Vagina (tissue), 2 donors: ENCODE data around the gene MEG3. TPM values are rescaled to one million over a fixed set of nuclear protein-coding genes. Genes with fewer than 3 reads are reported as not detected.
A peak's percentile ranks its signal among the peaks of the same experiment; 100 is the strongest.

ENCODE experiments used
- DNase-seq, 2 donors: peaks; one replicate each; pipeline ENCODE4 v3.0.0-alpha.2; 2017; ENCODE audit errors: extremely low spot score in 2 of 2
- H3K27ac ChIP-seq: fragments of 200-600 bp; sonication (generic); one replicate; pipeline ENCODE4 v1.5.1; 2019
- H3K27me3 ChIP-seq: fragments of 200-600 bp; sonication (generic); one replicate; pipeline ENCODE4 v1.5.1; 2019
- H3K36me3 ChIP-seq, 2 donors: fragments of 200-600 bp; sonication (generic); one replicate each; pipeline ENCODE4 v1.5.1; 2017 to 2019
- H3K4me1 ChIP-seq: fragments of 200-600 bp; sonication (generic); one replicate; pipeline ENCODE4 v1.5.1; 2019
- H3K4me3 ChIP-seq, 2 donors: fragments of 200-600 bp; sonication (generic); 1 replicate in 1 of 2; 2 replicates in 1 of 2; pipeline ENCODE4 v1.5.1; 2016 to 2019
- H3K9me3 ChIP-seq: fragments of 200-600 bp; sonication (generic); one replicate; pipeline ENCODE4 v1.5.1; 2019
- CTCF ChIP-seq, 3 experiments: fragments of 450-650 bp in 2 of 3; fragments of 200-600 bp in 1 of 3; sonication (generic) in 1 of 3; IDR thresholded peaks; one replicate each; pipeline ENCODE4 v1.5.1; 2017 to 2019; ENCODE audit warnings: antibody characterized with exemption in 3 of 3, mild to moderate bottlenecking in 2 of 3, moderate library complexity in 2 of 3
- POLR2A ChIP-seq, 2 donors: fragments of 450-650 bp; IDR thresholded peaks; one replicate each; pipeline ENCODE4 v1.6.1; 2017; ENCODE audit warnings: antibody characterized with exemption in 2 of 2, mild to moderate bottlenecking in 2 of 2, moderate library complexity in 2 of 2
- POLR2AphosphoS5 ChIP-seq, 2 donors: sonication (generic); formaldehyde crosslinking; IDR thresholded peaks; one replicate each; pipeline ENCODE4 v1.9.0; 2017; ENCODE audit warnings: antibody characterized with exemption in 2 of 2, mild to moderate bottlenecking in 2 of 2, low read depth in 1 of 2; ENCODE audit not compliant: insufficient read depth in 1 of 2
- intact Hi-C: fragments of 100-400 bp; cut with DNase I; formaldehyde crosslinking; loops from one replicate; pipeline ENCODE4 v1.15.1; 2023
- total RNA-seq: library from RNA; depleted of rRNA; stranded (reverse); fragments of >200 nt; gene quantifications from one replicate; pipeline ENCODE4 v1.2.3, GENCODE V29; 2016

The MEG3 gene
- total RNA-seq, 1 donor from 2014 or later = 126 TPM

GRCh38 chr14:100890061-100890850 lies 64.3 kb downstream of the MEG3 start:
- H3K4me3 ChIP-seq = no peak overlapping the region
- H3K36me3 ChIP-seq = no peaks in the 10 kb centered on the region
- no peaks in the 10 kb centered on the region for H3K4me1 ChIP-seq
- intact Hi-C loops = no loop called here
- no peaks in the 10 kb centered on the region for H3K27me3 ChIP-seq
- TF ChIP-seq CTCF (IDR thresholded peaks at IDR 0.05) = no peak
- TF ChIP-seq POLR2AphosphoS5 (IDR thresholded peaks at IDR 0.05; ENCODE audit: insufficient read depth in 1 of 2, low read depth in 1 of 2) = no peak
- no peak for TF ChIP-seq POLR2A (IDR thresholded peaks at IDR 0.05)
- no peak overlapping the region for H3K27ac ChIP-seq
- H3K9me3 ChIP-seq = no peaks in the 10 kb centered on the region
- DNase-seq = no peak

GRCh38 chr14:100891051-100891450 lies 65.1 kb downstream of the MEG3 start:
- H3K27ac ChIP-seq = no peak overlapping the region
- no peaks in the 10 kb centered on the region for H3K9me3 ChIP-seq
- H3K27me3 ChIP-seq = no peaks in the 10 kb centered on the region
- H3K4me3 ChIP-seq = no peak overlapping the region
- TF ChIP-seq POLR2A (IDR thresholded peaks at IDR 0.05) (no peak), CTCF (IDR thresholded peaks at IDR 0.05) (no peak), POLR2AphosphoS5 (IDR thresholded peaks at IDR 0.05; ENCODE audit: insufficient read depth in 1 of 2, low read depth in 1 of 2) (no peak)
- DNase-seq = no peak
- no peaks in the 10 kb centered on the region for H3K36me3 ChIP-seq
- intact Hi-C loops = no loop called here
- no peaks in the 10 kb centered on the region for H3K4me1 ChIP-seq

GRCh38 chr14:100891501-100892445 lies 65.9 kb downstream of the MEG3 start:
- no peaks in the 10 kb centered on the region for H3K9me3 ChIP-seq
- no peaks in the 10 kb centered on the region for H3K27me3 ChIP-seq
- H3K36me3 ChIP-seq = no peaks in the 10 kb centered on the region
- no peak overlapping the region for H3K27ac ChIP-seq
- DNase-seq = peak in 1 of 2 donors; percentile 58
- no peak overlapping the region for H3K4me3 ChIP-seq
- intact Hi-C loops = no loop called here
- no peaks in the 10 kb centered on the region for H3K4me1 ChIP-seq
- TF ChIP-seq POLR2A (IDR thresholded peaks at IDR 0.05) (no peak), POLR2AphosphoS5 (IDR thresholded peaks at IDR 0.05; ENCODE audit: insufficient read depth in 1 of 2, low read depth in 1 of 2) (no peak), CTCF (IDR thresholded peaks at IDR 0.05) (no peak)

GRCh38 chr14:100892496-100893227 lies 66.7 kb downstream of the MEG3 start:
- H3K4me1 ChIP-seq = no peaks in the 10 kb centered on the region
- peak in 1 of 2 donors; percentile 91 for DNase-seq
- no peaks in the 10 kb centered on the region for H3K27me3 ChIP-seq
- H3K9me3 ChIP-seq = no peaks in the 10 kb centered on the region
- H3K4me3 ChIP-seq = no peak overlapping the region
- no peaks in the 10 kb centered on the region for H3K36me3 ChIP-seq
- intact Hi-C loops = no loop called here
- no peak overlapping the region for H3K27ac ChIP-seq
- no peak for TF ChIP-seq POLR2A (IDR thresholded peaks at IDR 0.05)
- no peak for TF ChIP-seq CTCF (IDR thresholded peaks at IDR 0.05)
- no peak for TF ChIP-seq POLR2AphosphoS5 (IDR thresholded peaks at IDR 0.05; ENCODE audit: insufficient read depth in 1 of 2, low read depth in 1 of 2)
